ENCODE results near the gene ESRP2.

DNA sequence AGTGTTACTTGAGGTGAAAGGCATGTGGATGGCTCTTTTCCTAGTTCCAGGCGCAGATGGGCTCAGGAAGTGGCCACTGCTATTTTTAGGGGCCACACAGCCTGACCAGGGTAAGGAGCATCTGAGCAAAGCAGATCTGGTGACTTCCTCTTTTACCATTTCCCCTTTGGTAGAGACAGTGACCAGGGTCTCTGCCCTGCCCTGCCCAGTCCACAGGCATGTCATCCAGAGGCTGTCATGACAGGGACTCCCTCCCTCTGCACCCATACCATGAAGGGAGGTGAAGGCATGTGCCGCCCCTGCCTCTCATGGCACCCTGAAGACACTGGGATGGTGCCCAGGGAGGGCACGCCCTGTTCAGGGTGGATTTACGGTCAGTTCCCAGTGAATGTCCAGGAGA is 11.5 kb upstream of the ESRP2 start:
- TF ChIP-seq GATA2 (IDR thresholded peaks at IDR 0.05; ENCODE audit: insufficient read depth, insufficient read length, low read depth, low read length) (no peak), CTCF (IDR thresholded peaks at IDR 0.05; ENCODE audit: extremely low read depth in 1 of 2, insufficient read depth in 1 of 2, low read depth in 1 of 2, low read length in 2 of 2) (no peak), MAX (IDR thresholded peaks at IDR 0.05; ENCODE audit: insufficient read depth, insufficient read length) (no peak), EZH2 (IDR thresholded peaks at IDR 0.05; ENCODE audit: borderline replicate concordance, low read depth, low read length, severe bottlenecking) (no peak), POLR2A (IDR thresholded peaks at IDR 0.05; ENCODE audit: low read depth, low read length) (no peak)
